ENCODE data around the gene CCR4.
"Not testable (repeated sequence)": the region's sequence is repeated elsewhere in the genome, so short reads cannot be mapped to it uniquely, and the experiment has no call there.

DNA sequence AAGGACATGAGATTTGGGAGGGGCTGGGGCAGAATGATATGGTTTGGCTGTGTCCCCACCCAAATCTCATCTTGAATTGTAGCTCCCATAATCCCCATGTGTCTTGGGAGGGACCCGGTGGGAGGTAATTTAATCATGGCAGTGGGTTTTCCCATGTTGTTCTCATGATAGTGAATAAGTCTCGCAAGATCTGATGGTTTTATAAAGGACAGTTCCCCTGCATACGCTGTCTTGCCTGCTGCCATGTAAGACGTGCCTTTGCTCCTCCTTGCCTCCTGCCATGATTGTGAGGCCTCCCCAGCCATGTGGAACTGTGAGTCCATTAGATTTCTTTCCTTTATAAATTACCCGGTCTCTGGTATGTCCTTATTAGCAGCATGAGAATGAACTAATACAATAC lies 15.2 kb downstream of the CCR4 start:
- TF ChIP-seq, protein P1, sequence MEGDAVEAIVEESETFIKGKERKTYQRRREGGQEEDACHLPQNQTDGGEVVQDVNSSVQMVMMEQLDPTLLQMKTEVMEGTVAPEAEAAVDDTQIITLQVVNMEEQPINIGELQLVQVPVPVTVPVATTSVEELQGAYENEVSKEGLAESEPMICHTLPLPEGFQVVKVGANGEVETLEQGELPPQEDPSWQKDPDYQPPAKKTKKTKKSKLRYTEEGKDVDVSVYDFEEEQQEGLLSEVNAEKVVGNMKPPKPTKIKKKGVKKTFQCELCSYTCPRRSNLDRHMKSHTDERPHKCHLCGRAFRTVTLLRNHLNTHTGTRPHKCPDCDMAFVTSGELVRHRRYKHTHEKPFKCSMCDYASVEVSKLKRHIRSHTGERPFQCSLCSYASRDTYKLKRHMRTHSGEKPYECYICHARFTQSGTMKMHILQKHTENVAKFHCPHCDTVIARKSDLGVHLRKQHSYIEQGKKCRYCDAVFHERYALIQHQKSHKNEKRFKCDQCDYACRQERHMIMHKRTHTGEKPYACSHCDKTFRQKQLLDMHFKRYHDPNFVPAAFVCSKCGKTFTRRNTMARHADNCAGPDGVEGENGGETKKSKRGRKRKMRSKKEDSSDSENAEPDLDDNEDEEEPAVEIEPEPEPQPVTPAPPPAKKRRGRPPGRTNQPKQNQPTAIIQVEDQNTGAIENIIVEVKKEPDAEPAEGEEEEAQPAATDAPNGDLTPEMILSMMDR (conservative IDR thresholded peaks at IDR 0.05; ENCODE audit: low read depth, low read length) = not testable (repeated sequence)
- TF ChIP-seq POLR2A (IDR thresholded peaks at IDR 0.05; ENCODE audit: low read depth, low read length); MAZ (IDR thresholded peaks at IDR 0.05; ENCODE audit: borderline replicate concordance, low read depth, low read length); SMC3 (IDR thresholded peaks at IDR 0.05; ENCODE audit: low read depth, low read length): not testable (repeated sequence)
